GM19372 (cell line): ENCODE data around the gene CHST13.

Source experiments
- ATAC-seq: cut with Tn5 transposase; IDR thresholded peaks from one replicate; pipeline ENCODE4 v1.9.1; 2021; ENCODE audit warnings: mild to moderate bottlenecking, low read depth, moderate library complexity; ENCODE audit not compliant: unreplicated experiment

The CHST13 gene

GRCh38 chr3:126507886-126508285 is 16.1 kb upstream of the CHST13 start:
- no peak for ATAC-seq

GRCh38 chr3:126508564-126508964 is 15.4 kb upstream of the CHST13 start:
- no peak for ATAC-seq

GRCh38 chr3:126509597-126510307 is 14.2 kb upstream of the CHST13 start:
- no peak for ATAC-seq

- ATAC-seq: no peak
Measured at GRCh38 chr3:126510308-126510910, 13.5 kb upstream of the CHST13 start.

- ATAC-seq: no peak
Measured at GRCh38 chr3:126511291-126511690, 12.7 kb upstream of the CHST13 start.

GRCh38 chr3:126512026-126512425 is 11.9 kb upstream of the CHST13 start:
- no peak for ATAC-seq

GRCh38 chr3:126512916-126513650 is 10.9 kb upstream of the CHST13 start:
- no peak for ATAC-seq

GRCh38 chr3:126514161-126514560 is 9.8 kb upstream of the CHST13 start:
- ATAC-seq: no peak

GRCh38 chr3:126515066-126515706 is 8.8 kb upstream of the CHST13 start:
- ATAC-seq: no peak

GRCh38 chr3:126516152-126516935 is 7.6 kb upstream of the CHST13 start:
- ATAC-seq: no peak

- no peak for ATAC-seq
Measured at GRCh38 chr3:126516936-126517290, 7.0 kb upstream of the CHST13 start.

- no peak for ATAC-seq
Measured at GRCh38 chr3:126517291-126517951, 6.5 kb upstream of the CHST13 start, which contains the start of gene UROC1. TSS of gene UROC1 (minus strand) at chr3:126517773. CDS start at chr3:126517719, 54 bp downstream.

- no peak for ATAC-seq
Measured at GRCh38 chr3:126517986-126518778, 5.8 kb upstream of the CHST13 start.

GRCh38 chr3:126518779-126519177 is 5.2 kb upstream of the CHST13 start:
- no peak for ATAC-seq

GRCh38 chr3:126519506-126520455 is 4.2 kb upstream of the CHST13 start:
- ATAC-seq: no peak

- no peak for ATAC-seq
Measured at GRCh38 chr3:126521122-126521891, 2.6 kb upstream of the CHST13 start.

- ATAC-seq: no peak
Measured at GRCh38 chr3:126522363-126522788, 1.6 kb upstream of the CHST13 start.
